Measurements from ENCODE around the gene TIFAB. TPM values are rescaled to one million over a fixed set of nuclear protein-coding genes. Genes with fewer than 3 reads are reported as not detected.

Gene TIFAB
- polyA plus RNA-seq, 1 donor from 2014 or later, result not detected

DNA sequence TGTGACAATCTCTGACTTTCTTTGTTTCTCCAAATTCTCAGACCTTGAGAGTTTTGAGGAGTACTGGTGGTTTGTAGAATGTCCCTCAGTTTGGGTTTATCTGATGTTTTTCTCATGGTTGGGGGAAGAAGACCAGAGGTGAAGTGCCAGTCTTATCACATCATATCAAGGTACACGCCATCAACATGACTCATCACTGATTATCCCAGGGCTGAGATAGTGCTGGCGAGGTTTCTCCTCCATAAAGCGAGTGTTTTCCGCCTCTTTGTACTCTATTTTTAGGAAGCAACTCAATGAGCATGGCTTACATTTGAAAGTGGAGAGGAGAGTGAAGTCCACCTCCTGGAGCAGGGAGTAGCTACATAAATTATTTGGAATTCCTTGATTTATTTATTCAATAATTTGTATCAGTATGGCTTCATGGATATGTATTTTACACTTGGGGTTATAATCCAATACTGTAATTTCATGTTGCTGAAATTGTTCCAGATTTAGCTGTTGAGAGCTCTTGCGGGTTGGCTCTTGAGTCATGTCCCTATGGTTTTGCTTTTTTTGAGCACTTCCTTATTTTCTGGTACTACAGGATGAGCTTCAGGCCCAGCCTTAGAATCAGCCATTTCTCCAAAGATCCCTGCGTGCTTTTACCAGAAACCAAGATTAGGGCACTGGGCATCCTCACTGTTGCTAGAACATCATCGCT, 28.9 kb downstream of the TIFAB start:
- no peaks in the 10 kb centered on the region for H4K20me1 ChIP-seq (ENCODE audit: insufficient read depth)
- no peak overlapping the region for H2AFZ ChIP-seq (ENCODE audit: low read depth, low read length)
- H3F3A ChIP-seq (ENCODE audit: insufficient read depth, low read length, poor library complexity, severe bottlenecking), result no peaks in the 10 kb centered on the region
- no peaks in the 10 kb centered on the region for H3K27me3 ChIP-seq (ENCODE audit: insufficient read depth, low read depth, low read length)
- no peaks in the 10 kb centered on the region for H3K9me3 ChIP-seq (ENCODE audit: low read length)
- no peaks in the 10 kb centered on the region for H3K9me2 ChIP-seq (ENCODE audit: insufficient read depth, low read length)
- no peak overlapping the region for H3K9ac ChIP-seq (ENCODE audit: low read length)
- H3K4me2 ChIP-seq (ENCODE audit: low read length), result no peak overlapping the region
- H3K79me2 ChIP-seq (replicated peaks; ENCODE audit: insufficient read depth, low read length), result no peaks in the 10 kb centered on the region
- H3K4me3 ChIP-seq (ENCODE audit: low read length), result no peak overlapping the region
- H3K36me3 ChIP-seq (ENCODE audit: insufficient read depth, low read length), result no peaks in the 10 kb centered on the region
- TF ChIP-seq, protein P1, sequence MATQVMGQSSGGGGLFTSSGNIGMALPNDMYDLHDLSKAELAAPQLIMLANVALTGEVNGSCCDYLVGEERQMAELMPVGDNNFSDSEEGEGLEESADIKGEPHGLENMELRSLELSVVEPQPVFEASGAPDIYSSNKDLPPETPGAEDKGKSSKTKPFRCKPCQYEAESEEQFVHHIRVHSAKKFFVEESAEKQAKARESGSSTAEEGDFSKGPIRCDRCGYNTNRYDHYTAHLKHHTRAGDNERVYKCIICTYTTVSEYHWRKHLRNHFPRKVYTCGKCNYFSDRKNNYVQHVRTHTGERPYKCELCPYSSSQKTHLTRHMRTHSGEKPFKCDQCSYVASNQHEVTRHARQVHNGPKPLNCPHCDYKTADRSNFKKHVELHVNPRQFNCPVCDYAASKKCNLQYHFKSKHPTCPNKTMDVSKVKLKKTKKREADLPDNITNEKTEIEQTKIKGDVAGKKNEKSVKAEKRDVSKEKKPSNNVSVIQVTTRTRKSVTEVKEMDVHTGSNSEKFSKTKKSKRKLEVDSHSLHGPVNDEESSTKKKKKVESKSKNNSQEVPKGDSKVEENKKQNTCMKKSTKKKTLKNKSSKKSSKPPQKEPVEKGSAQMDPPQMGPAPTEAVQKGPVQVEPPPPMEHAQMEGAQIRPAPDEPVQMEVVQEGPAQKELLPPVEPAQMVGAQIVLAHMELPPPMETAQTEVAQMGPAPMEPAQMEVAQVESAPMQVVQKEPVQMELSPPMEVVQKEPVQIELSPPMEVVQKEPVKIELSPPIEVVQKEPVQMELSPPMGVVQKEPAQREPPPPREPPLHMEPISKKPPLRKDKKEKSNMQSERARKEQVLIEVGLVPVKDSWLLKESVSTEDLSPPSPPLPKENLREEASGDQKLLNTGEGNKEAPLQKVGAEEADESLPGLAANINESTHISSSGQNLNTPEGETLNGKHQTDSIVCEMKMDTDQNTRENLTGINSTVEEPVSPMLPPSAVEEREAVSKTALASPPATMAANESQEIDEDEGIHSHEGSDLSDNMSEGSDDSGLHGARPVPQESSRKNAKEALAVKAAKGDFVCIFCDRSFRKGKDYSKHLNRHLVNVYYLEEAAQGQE (IDR thresholded peaks at IDR 0.05; ENCODE audit: borderline replicate concordance), result no peak
- TF ChIP-seq SMC3 (conservative IDR thresholded peaks at IDR 0.05; ENCODE audit: poor library complexity), result no peak
- no peak for TF ChIP-seq RAD21 (conservative IDR thresholded peaks at IDR 0.05)
- no peak for TF ChIP-seq TAF1 (IDR thresholded peaks at IDR 0.05; ENCODE audit: low read depth)
- no peak for TF ChIP-seq EZH2 (IDR thresholded peaks at IDR 0.05; ENCODE audit: borderline replicate concordance, insufficient read depth, low read length, poor library complexity, severe bottlenecking)
- TF ChIP-seq, protein P2, sequence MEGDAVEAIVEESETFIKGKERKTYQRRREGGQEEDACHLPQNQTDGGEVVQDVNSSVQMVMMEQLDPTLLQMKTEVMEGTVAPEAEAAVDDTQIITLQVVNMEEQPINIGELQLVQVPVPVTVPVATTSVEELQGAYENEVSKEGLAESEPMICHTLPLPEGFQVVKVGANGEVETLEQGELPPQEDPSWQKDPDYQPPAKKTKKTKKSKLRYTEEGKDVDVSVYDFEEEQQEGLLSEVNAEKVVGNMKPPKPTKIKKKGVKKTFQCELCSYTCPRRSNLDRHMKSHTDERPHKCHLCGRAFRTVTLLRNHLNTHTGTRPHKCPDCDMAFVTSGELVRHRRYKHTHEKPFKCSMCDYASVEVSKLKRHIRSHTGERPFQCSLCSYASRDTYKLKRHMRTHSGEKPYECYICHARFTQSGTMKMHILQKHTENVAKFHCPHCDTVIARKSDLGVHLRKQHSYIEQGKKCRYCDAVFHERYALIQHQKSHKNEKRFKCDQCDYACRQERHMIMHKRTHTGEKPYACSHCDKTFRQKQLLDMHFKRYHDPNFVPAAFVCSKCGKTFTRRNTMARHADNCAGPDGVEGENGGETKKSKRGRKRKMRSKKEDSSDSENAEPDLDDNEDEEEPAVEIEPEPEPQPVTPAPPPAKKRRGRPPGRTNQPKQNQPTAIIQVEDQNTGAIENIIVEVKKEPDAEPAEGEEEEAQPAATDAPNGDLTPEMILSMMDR (IDR thresholded peaks at IDR 0.05; ENCODE audit: poor library complexity, severe bottlenecking), result no peak
- no peak for TF ChIP-seq POLR2AphosphoS5 (IDR thresholded peaks at IDR 0.05)
- TF ChIP-seq EP300 (conservative IDR thresholded peaks at IDR 0.05; ENCODE audit: poor library complexity, severe bottlenecking), result no peak
- no peak for TF ChIP-seq MXI1 (conservative IDR thresholded peaks at IDR 0.05; ENCODE audit: poor library complexity, severe bottlenecking)
- H3K27ac ChIP-seq (ENCODE audit: low read length), result no peak overlapping the region

DNA sequence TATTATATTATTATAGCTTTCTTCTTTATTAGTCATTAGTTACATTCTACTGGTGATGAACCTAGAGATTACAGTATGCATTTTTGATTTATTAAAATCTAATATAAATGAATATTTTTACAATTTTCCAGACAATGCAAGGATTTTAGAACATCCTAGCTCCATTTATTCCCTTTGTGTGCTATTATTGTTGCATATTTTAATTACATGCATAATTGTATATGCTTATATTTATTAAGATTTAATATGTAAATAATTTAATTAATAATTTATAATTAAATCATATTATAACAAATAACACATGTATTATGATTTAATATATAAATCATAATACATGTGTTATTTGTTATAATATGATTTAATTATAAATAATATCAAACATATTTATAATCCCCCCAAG, 29.7 kb downstream of the TIFAB start:
- no peaks in the 10 kb centered on the region for H3K79me2 ChIP-seq (replicated peaks; ENCODE audit: insufficient read depth, low read length)
- no peaks in the 10 kb centered on the region for H4K20me1 ChIP-seq (ENCODE audit: insufficient read depth)
- no peaks in the 10 kb centered on the region for H3K36me3 ChIP-seq (ENCODE audit: insufficient read depth, low read length)
- H3K9me2 ChIP-seq (ENCODE audit: insufficient read depth, low read length), result no peaks in the 10 kb centered on the region
- H3F3A ChIP-seq (ENCODE audit: insufficient read depth, low read length, poor library complexity, severe bottlenecking), result no peaks in the 10 kb centered on the region
- no peak overlapping the region for H3K9ac ChIP-seq (ENCODE audit: low read length)
- no peak overlapping the region for H3K27ac ChIP-seq (ENCODE audit: low read length)
- no peaks in the 10 kb centered on the region for H3K27me3 ChIP-seq (ENCODE audit: insufficient read depth, low read depth, low read length)
- no peak overlapping the region for H2AFZ ChIP-seq (ENCODE audit: low read depth, low read length)
- no peaks in the 10 kb centered on the region for H3K9me3 ChIP-seq (ENCODE audit: low read length)
- H3K4me2 ChIP-seq (ENCODE audit: low read length), result no peak overlapping the region
- TF ChIP-seq RAD21 (conservative IDR thresholded peaks at IDR 0.05) (no peak), SMC3 (conservative IDR thresholded peaks at IDR 0.05; ENCODE audit: poor library complexity) (no peak), EP300 (conservative IDR thresholded peaks at IDR 0.05; ENCODE audit: poor library complexity, severe bottlenecking) (no peak), TAF1 (IDR thresholded peaks at IDR 0.05; ENCODE audit: low read depth) (no peak), EZH2 (IDR thresholded peaks at IDR 0.05; ENCODE audit: borderline replicate concordance, insufficient read depth, low read length, poor library complexity, severe bottlenecking) (no peak), MXI1 (conservative IDR thresholded peaks at IDR 0.05; ENCODE audit: poor library complexity, severe bottlenecking) (no peak)
- TF ChIP-seq, protein P1 (IDR thresholded peaks at IDR 0.05; ENCODE audit: borderline replicate concordance), result no peak
- TF ChIP-seq, protein P2 (IDR thresholded peaks at IDR 0.05; ENCODE audit: poor library complexity, severe bottlenecking), result no peak
- H3K4me3 ChIP-seq (ENCODE audit: low read length), result no peak overlapping the region

Data from neural cell (in vitro differentiated cells).